Small intestine (tissue), 7 donors: ENCODE measurements around the gene KCNT1. TPM values are rescaled to one million over a fixed set of nuclear protein-coding genes. Genes with fewer than 3 reads are reported as not detected.

Experiments
- DNase-seq, 2 donors: peaks; one replicate each; pipeline versions ENCODE4 v3.0.0 to v3.0.0-alpha.2; 2013
- FAIRE-seq: peaks from 2 replicates; lab custom pipeline; 2012; peaks lifted over from hg19 to GRCh38; lab: Jason Lieb, UNC
- H3K27ac ChIP-seq, 3 donors: one replicate each; pipeline ENCODE4 v1.5.1; 2013; ENCODE audit warnings: low read length in 2 of 3, mild to moderate bottlenecking in 2 of 3, control low read depth in 1 of 3, inconsistent platforms in 1 of 3, low read depth in 1 of 3, moderate library complexity in 1 of 3
- H3K27me3 ChIP-seq, 3 donors: one replicate each; pipeline ENCODE4 v1.6.1; 2013; ENCODE audit warnings: low read length in 3 of 3, inconsistent platforms in 1 of 3; ENCODE audit not compliant: control insufficient read depth in 3 of 3, insufficient read depth in 3 of 3
- H3K36me3 ChIP-seq, 3 donors: one replicate each; pipeline ENCODE4 v1.6.1; 2013; ENCODE audit warnings: low read length in 3 of 3, inconsistent platforms in 1 of 3, low read depth in 1 of 3, mild to moderate bottlenecking in 1 of 3, moderate library complexity in 1 of 3; ENCODE audit not compliant: control insufficient read depth in 3 of 3, insufficient read depth in 2 of 3
- H3K4me1 ChIP-seq, 3 donors: one replicate each; pipeline ENCODE4 v1.6.1; 2013; ENCODE audit warnings: low read length in 2 of 3, inconsistent platforms in 1 of 3, low read depth in 1 of 3, mild to moderate bottlenecking in 1 of 3, moderate library complexity in 1 of 3; ENCODE audit not compliant: control insufficient read depth in 3 of 3, insufficient read depth in 2 of 3
- H3K4me3 ChIP-seq, 3 donors: one replicate each; pipeline ENCODE4 v1.5.1; 2013; ENCODE audit warnings: low read length in 3 of 3, control low read depth in 1 of 3, inconsistent platforms in 1 of 3, low read depth in 1 of 3, mild to moderate bottlenecking in 1 of 3, moderate library complexity in 1 of 3
- H3K9me3 ChIP-seq, 2 donors: one replicate each; pipeline ENCODE4 v1.6.1; 2013; ENCODE audit warnings: low read depth in 1 of 2, low read length in 1 of 2; ENCODE audit not compliant: control insufficient read depth in 2 of 2, insufficient read depth in 1 of 2
- WGBS, 3 donors: extraction: QIAGEN DNeasy Blood & Tissue Kit; methylation state at CpG; one replicate each; pipeline ENCODE4 v1.1.7; 2013; 5-methylcytosine and 5-hydroxymethylcytosine counted together
- polyA plus RNA-seq, 4 donors: library from polyadenylated mRNA; stranded (reverse) in 3 of 4; unstranded in 1 of 4; fragments of 200-250 nt in 3 of 4; fragments of 120-200 nt in 1 of 4; gene quantifications; one replicate each; pipeline versions ENCODE4 v1.2.1 to v1.2.3, GENCODE V29; 2013
- donor health status: healthy with polysubstance abuse.
- donor health status: control.
- donor health status: control.
- donor health status: Bipolar disorder and iron deficiency.
- donor health status: healthy.

Gene KCNT1
- polyA plus RNA-seq, 4 donors: 0.22 to 0.25 TPM; not detected in 2

- Histone ChIP-seq H3K4me3 (no peak overlapping the region), H3K27ac (no peak overlapping the region), H3K9me3 (no peaks in the 10 kb centered on the region), H3K27me3 (no peaks in the 10 kb centered on the region), H3K4me1 (no peaks in the 10 kb centered on the region), H3K36me3 (no peaks in the 10 kb centered on the region)
- FAIRE-seq: no peak
- WGBS, 3 donors: 44 to 64% (median 47%) methylated on average over 7 to 9 of the region's 9 CpGs
- DNase-seq: no peak
These were observed 44.6 kb downstream of the KCNT1 start for GRCh38 chr9:135746565-135746964.

DNA sequence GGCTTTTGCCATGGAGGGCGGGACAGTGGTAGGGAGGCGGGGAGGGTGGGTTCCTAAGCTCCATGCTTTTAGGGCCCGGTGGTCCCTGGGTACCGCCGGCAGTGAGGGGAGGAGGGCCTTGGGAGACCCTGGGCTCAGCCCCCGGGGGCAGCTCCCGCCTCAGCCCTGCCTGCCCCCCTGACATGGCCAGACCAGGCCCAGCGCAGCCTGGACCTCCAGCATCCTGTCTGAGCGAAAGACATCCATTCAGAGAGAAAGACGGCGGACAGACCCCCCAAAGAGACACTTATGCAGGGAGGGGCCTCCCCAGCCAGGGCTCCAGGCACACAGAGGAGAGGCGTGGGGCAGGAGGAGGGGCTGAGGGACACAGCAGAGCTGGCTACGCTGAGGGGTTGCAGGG lies 45.3 kb downstream of the KCNT1 start:
- FAIRE-seq (no peak), DNase-seq (no peak)
- Histone ChIP-seq H3K27me3 (no peaks in the 10 kb centered on the region), H3K4me1 (no peaks in the 10 kb centered on the region), H3K9me3 (no peaks in the 10 kb centered on the region), H3K36me3 (no peaks in the 10 kb centered on the region), H3K27ac (no peak overlapping the region), H3K4me3 (no peak overlapping the region)
- 66 to 77% (median 66%) methylated on average over 12 to 13 of the region's 13 CpGs for WGBS, 3 donors

- no peak for DNase-seq
- H3K4me3 ChIP-seq: no peak overlapping the region
- no peaks in the 10 kb centered on the region for H3K36me3 ChIP-seq
- no peak overlapping the region for H3K27ac ChIP-seq
- no peaks in the 10 kb centered on the region for H3K9me3 ChIP-seq
- WGBS, 3 donors: 58 to 75% (median 62%) methylated on average over 15 to 16 of the region's 16 CpGs
- no peak for FAIRE-seq
- H3K4me1 ChIP-seq: no peaks in the 10 kb centered on the region
- H3K27me3 ChIP-seq: no peaks in the 10 kb centered on the region
These were observed 46.7 kb downstream of the KCNT1 start for GRCh38 chr9:135748676-135749075.

GRCh38 chr9:135749171-135750045 lies 47.4 kb downstream of the KCNT1 start:
- Histone ChIP-seq H3K4me1 (no peaks in the 10 kb centered on the region), H3K27ac (no peak overlapping the region), H3K27me3 (no peaks in the 10 kb centered on the region), H3K9me3 (no peaks in the 10 kb centered on the region), H3K4me3 (no peak overlapping the region), H3K36me3 (no peaks in the 10 kb centered on the region)
- FAIRE-seq (no peak), DNase-seq (no peak)
- 75 to 84% (median 80%) methylated on average over 26 to 28 of the region's 28 CpGs for WGBS, 3 donors

- no peak for FAIRE-seq
- Histone ChIP-seq H3K27ac (no peak overlapping the region), H3K36me3 (no peaks in the 10 kb centered on the region), H3K4me3 (no peak overlapping the region), H3K27me3 (no peaks in the 10 kb centered on the region), H3K9me3 (no peaks in the 10 kb centered on the region), H3K4me1 (no peaks in the 10 kb centered on the region)
- 82 to 90% (median 87%) methylated on average over 15 to 22 of the region's 22 CpGs for WGBS, 3 donors
- DNase-seq: no peak
These were observed 48.8 kb downstream of the KCNT1 start for GRCh38 chr9:135750786-135751185.

- 58 to 63% (median 60%) methylated on average over 13 of the region's 13 CpGs for WGBS, 3 donors
- FAIRE-seq (no peak), DNase-seq (no peak)
These were observed 49.5 kb downstream of the KCNT1 start for GRCh38 chr9:135751501-135751900.

GRCh38 chr9:135752281-135753204 lies 50.6 kb downstream of the KCNT1 start:
- Histone ChIP-seq H3K4me1 (no peaks in the 10 kb centered on the region), H3K36me3 (no peaks in the 10 kb centered on the region), H3K9me3 (no peaks in the 10 kb centered on the region), H3K27ac (no peak overlapping the region), H3K27me3 (no peaks in the 10 kb centered on the region), H3K4me3 (no peak overlapping the region)
- FAIRE-seq (no peak), DNase-seq (no peak)
- WGBS, 3 donors: 83 to 88% (median 86%) methylated on average over 8 of the region's 8 CpGs

More at GRCh38 chr9:135751501-135751900, 49.5 kb downstream of the KCNT1 start:
- no peak overlapping the region for H3K27ac ChIP-seq
- H3K36me3 ChIP-seq: no peaks in the 10 kb centered on the region
- no peaks in the 10 kb centered on the region for H3K4me1 ChIP-seq
- H3K27me3 ChIP-seq: no peaks in the 10 kb centered on the region
- no peaks in the 10 kb centered on the region for H3K9me3 ChIP-seq
- no peak overlapping the region for H3K4me3 ChIP-seq

GRCh38 chr9:135753391-135754105 lies 51.6 kb downstream of the KCNT1 start:
- Histone ChIP-seq H3K36me3 (no peaks in the 10 kb centered on the region), H3K4me1 (no peaks in the 10 kb centered on the region), H3K27ac (no peak overlapping the region), H3K9me3 (no peaks in the 10 kb centered on the region), H3K27me3 (no peaks in the 10 kb centered on the region), H3K4me3 (no peak overlapping the region)
- WGBS, 3 donors: 71 to 76% (median 73%) methylated on average over 14 of the region's 14 CpGs
- FAIRE-seq (no peak), DNase-seq (no peak)
